GM19397 (cell line): ENCODE data around the gene STARD10.

Source experiments
- ATAC-seq: cut with Tn5 transposase; IDR thresholded peaks from one replicate; pipeline ENCODE4 v1.9.1; 2021; ENCODE audit warnings: mild to moderate bottlenecking, moderate library complexity; ENCODE audit not compliant: unreplicated experiment

STARD10 gene

GRCh38 chr11:72750086-72750485, 43.8 kb downstream of the STARD10 start:
- ATAC-seq = no peak

- no peak for ATAC-seq
Observed at GRCh38 chr11:72747289-72747855, 46.5 kb downstream of the STARD10 start.

- ATAC-seq = no peak
Observed at GRCh38 chr11:72746821-72747220, 47.0 kb downstream of the STARD10 start.

- no peak for ATAC-seq
Observed at GRCh38 chr11:72745925-72746550, 47.8 kb downstream of the STARD10 start.

- ATAC-seq = no peak
Observed at GRCh38 chr11:72745511-72745910, 48.3 kb downstream of the STARD10 start.

- ATAC-seq = no peak
Observed at GRCh38 chr11:72744474-72744873, 49.4 kb downstream of the STARD10 start.

GRCh38 chr11:72743321-72744221, 50.3 kb downstream of the STARD10 start:
- ATAC-seq = peak; percentile 51

GRCh38 chr11:72742513-72743320, 51.1 kb downstream of the STARD10 start:
- ATAC-seq = no peak

GRCh38 chr11:72741849-72742512, 51.9 kb downstream of the STARD10 start:
- ATAC-seq = no peak

GRCh38 chr11:72741429-72741833, 52.4 kb downstream of the STARD10 start:
- no peak for ATAC-seq

GRCh38 chr11:72740562-72741428, 53.1 kb downstream of the STARD10 start:
- ATAC-seq = no peak

GRCh38 chr11:72740060-72740424, 53.8 kb downstream of the STARD10 start:
- no peak for ATAC-seq

GRCh38 chr11:72739240-72740059, 54.4 kb downstream of the STARD10 start:
- no peak for ATAC-seq

- ATAC-seq = peak; percentile 35
Observed at GRCh38 chr11:72738199-72739141, 55.4 kb downstream of the STARD10 start.

- ATAC-seq = no peak
Observed at GRCh38 chr11:72737336-72737735, 56.5 kb downstream of the STARD10 start.

- ATAC-seq = no peak
Observed at GRCh38 chr11:72736452-72737069, 57.3 kb downstream of the STARD10 start.

- ATAC-seq = no peak
Observed at GRCh38 chr11:72735495-72736027, 58.3 kb downstream of the STARD10 start.
